IMR-90 (cell line): ENCODE data around the gene THSD8. TPM values are rescaled to one million over a fixed set of nuclear protein-coding genes. Genes with fewer than 3 reads are reported as not detected.

Experiments
- ATAC-seq: fragments of 200-7000 bp; cut with Tn5 transposase; 2 replicates; pipeline ENCODE4 v1.9.1; 2020; ENCODE audit warnings: low read depth, mild to moderate bottlenecking, moderate library complexity
- BruUV-seq: library from RNA; stranded (reverse); fragments of 400-500 nt; replicated peaks from 2 replicates; lab custom pipeline; 2021; lab: Mats Ljungman, UMichigan
- CTCF ChIA-PET: fragments of 300-600 bp; formaldehyde crosslinking; extraction: SDS; loops from one replicate; lab custom pipeline; 2021; ENCODE audit warnings: antibody characterized with exemption; lab: Yijun Ruan, JAX
- POLR2A ChIA-PET: fragments of 300-600 bp; sonication (Branson Sonifier 250); formaldehyde crosslinking; loops from one replicate; lab custom pipeline; 2022; ENCODE audit warnings: antibody characterized with exemption; ENCODE audit not compliant: unreplicated experiment; lab: Charles Lee
- DNase-seq: peaks from one replicate; pipeline ENCODE4 v3.0.0; 2013
- H2AFZ ChIP-seq: replicated peaks from 2 replicates; pipeline ENCODE3; 2013; ENCODE audit warnings: low read length, mild to moderate bottlenecking; ENCODE audit not compliant: poor library complexity
- H2AK5ac ChIP-seq: 2 replicates; pipeline ENCODE4 v1.6.1; 2013; ENCODE audit warnings: low read depth, low read length, inconsistent platforms
- H2AK9ac ChIP-seq: replicated peaks from 2 replicates; pipeline ENCODE3; 2013; ENCODE audit warnings: mild to moderate bottlenecking, low read depth, low read length, moderate library complexity; ENCODE audit not compliant: poor library complexity
- H2BK120ac ChIP-seq: 2 replicates; pipeline ENCODE4 v1.6.1; 2013; ENCODE audit warnings: low read depth, low read length, inconsistent platforms
- H2BK15ac ChIP-seq: 3 replicates; pipeline ENCODE4 v1.6.1; 2013; ENCODE audit warnings: low read depth, low read length, inconsistent platforms
- H2BK20ac ChIP-seq: 2 replicates; pipeline ENCODE4 v1.6.1; 2013; ENCODE audit warnings: low read depth, mild to moderate bottlenecking, inconsistent platforms, low read length, moderate library complexity
- H2BK5ac ChIP-seq: 2 replicates; pipeline ENCODE4 v1.6.1; 2013; ENCODE audit warnings: mild to moderate bottlenecking, low read depth, low read length, inconsistent platforms; ENCODE audit not compliant: poor library complexity, severe bottlenecking
- H3K14ac ChIP-seq: replicated peaks from 2 replicates; pipeline ENCODE4 v1.6.1; 2013; ENCODE audit warnings: low read depth, low read length, inconsistent platforms
- H3K18ac ChIP-seq: 2 replicates; pipeline ENCODE4 v1.6.1; 2013; ENCODE audit warnings: low read depth, low read length, control low read depth
- H3K23ac ChIP-seq: 2 replicates; pipeline ENCODE4 v1.6.1; 2013; ENCODE audit warnings: low read depth, low read length, inconsistent platforms
- H3K27ac ChIP-seq: 2 replicates; pipeline ENCODE4 v1.5.1; 2013; ENCODE audit warnings: mild to moderate bottlenecking, control low read depth, low read length; ENCODE audit not compliant: insufficient read depth
- H3K27me3 ChIP-seq: 2 replicates; pipeline ENCODE4 v1.6.1; 2013; ENCODE audit warnings: low read length; ENCODE audit not compliant: control insufficient read depth, insufficient read depth
- H3K36me3 ChIP-seq: 2 replicates; pipeline ENCODE4 v1.6.1; 2013; ENCODE audit warnings: low read length, mixed read lengths; ENCODE audit not compliant: control insufficient read depth, insufficient read depth
- H3K4ac ChIP-seq: 2 replicates; pipeline ENCODE4 v1.6.1; 2013; ENCODE audit warnings: low read depth, low read length, inconsistent platforms
- H3K4me1 ChIP-seq: 2 replicates; pipeline ENCODE4 v1.6.1; 2013; ENCODE audit warnings: low read length, mixed read lengths; ENCODE audit not compliant: control insufficient read depth, insufficient read depth
- H3K4me2 ChIP-seq: 2 replicates; pipeline ENCODE4 v1.6.1; 2013; ENCODE audit warnings: low read depth, mild to moderate bottlenecking, control low read depth, low read length, moderate library complexity
- H3K4me3 ChIP-seq: 2 replicates; pipeline ENCODE4 v1.5.1; 2013; ENCODE audit warnings: low read depth, mild to moderate bottlenecking, control low read depth, low read length, moderate library complexity; ENCODE audit not compliant: insufficient read depth
- H3K56ac ChIP-seq: 2 replicates; pipeline ENCODE4 v1.6.1; 2013; ENCODE audit warnings: low read length, inconsistent platforms; ENCODE audit not compliant: insufficient read depth; ENCODE audit errors: extremely low read depth
- H3K79me1 ChIP-seq, 2 experiments: 2 replicates each; pipeline ENCODE4 v1.6.1; 2013; ENCODE audit warnings: low read length in 2 of 2, inconsistent platforms in 1 of 2, low read depth in 1 of 2
- H3K9ac ChIP-seq: 2 replicates; pipeline ENCODE4 v1.6.1; 2013; ENCODE audit warnings: low read depth, low read length, control low read depth
- H3K9me1 ChIP-seq: 2 replicates; pipeline ENCODE4 v1.6.1; 2013; ENCODE audit warnings: low read length, inconsistent platforms; ENCODE audit not compliant: insufficient read depth
- H3K9me3 ChIP-seq: 2 replicates; pipeline ENCODE4 v1.6.1; 2013; ENCODE audit warnings: low read length; ENCODE audit not compliant: control insufficient read depth, insufficient read depth
- H4K20me1 ChIP-seq: 2 replicates; pipeline ENCODE4 v1.6.1; 2013; ENCODE audit warnings: low read length, inconsistent platforms; ENCODE audit not compliant: insufficient read depth
- H4K5ac ChIP-seq: 2 replicates; pipeline ENCODE4 v1.6.1; 2013; ENCODE audit warnings: mild to moderate bottlenecking, low read depth, low read length, control low read depth
- H4K8ac ChIP-seq, 2 experiments: 2 replicates each; pipeline ENCODE4 v1.6.1; 2013; ENCODE audit warnings: low read depth in 2 of 2, low read length in 2 of 2, control low read depth in 1 of 2, inconsistent platforms in 1 of 2
- H4K91ac ChIP-seq: 2 replicates; pipeline ENCODE4 v1.6.1; 2013; ENCODE audit warnings: low read depth, low read length, inconsistent platforms; ENCODE audit not compliant: insufficient read depth
- CTCF ChIP-seq: conservative IDR thresholded peaks from 2 replicates; pipeline ENCODE4 v1.5.1; 2012; ENCODE audit warnings: mild to moderate bottlenecking, low read depth, low read length, improper control_type of control experiment
- FOS ChIP-seq: fragments of 150-350 bp; IDR thresholded peaks from 2 replicates; pipeline ENCODE4 v1.6.1; 2016; ENCODE audit warnings: low read depth, low read length
- NFE2L2 ChIP-seq: fragments of 150-350 bp; IDR thresholded peaks from 2 replicates; pipeline ENCODE4 v1.6.1; 2016; ENCODE audit warnings: low read depth, mild to moderate bottlenecking, low read length
- RAD21 ChIP-seq: IDR thresholded peaks from 2 replicates; pipeline ENCODE4 v1.6.1; 2012; ENCODE audit warnings: low read length, improper control_type of control experiment
- RFX5 ChIP-seq: IDR thresholded peaks from 2 replicates; pipeline ENCODE4 v1.8.0; 2012; ENCODE audit warnings: low read depth, mild to moderate bottlenecking, low read length, moderate library complexity
- SMC3 ChIP-seq: fragments of 150-350 bp; IDR thresholded peaks from 2 replicates; pipeline ENCODE4 v1.6.1; 2016; ENCODE audit warnings: low read depth, mild to moderate bottlenecking, antibody characterized with exemption, low read length, moderate library complexity
- USF2 ChIP-seq: fragments of 150-350 bp; IDR thresholded peaks from 2 replicates; pipeline ENCODE4 v1.6.1; 2017; ENCODE audit warnings: mild to moderate bottlenecking, antibody characterized with exemption, low read length, low read depth
- WGBS, 2 experiments: methylation state at CpG; one replicate each; pipeline versions ENCODE4 v1.1.5 to v1.1.7; 2013; ENCODE audit warnings: missing lambda C conversion rate in 2 of 2; ENCODE audit not compliant: insufficient read length in 1 of 2; ENCODE audit errors: extremely low coverage in 2 of 2; 5-methylcytosine and 5-hydroxymethylcytosine counted together
- dilution Hi-C: fragments of 300-500 bp; cut with HindIII; formaldehyde crosslinking; loops from one replicate; pipeline ENCODE4 v1.14.3; 2018; ENCODE audit warnings: low sequenced_read_pairs; ENCODE audit not compliant: unreplicated experiment
- in situ Hi-C: fragments of 300-500 bp; cut with MboI; formaldehyde crosslinking; loops from 3 replicates; pipeline ENCODE4 v1.14.3; 2019; ENCODE audit warnings: low sequenced_read_pairs, inconsistent platforms, mixed read lengths
- intact Hi-C: fragments of 100-400 bp; cut with micrococcal nuclease; formaldehyde crosslinking; loops from 2 replicates; pipeline ENCODE4 v1.10.0; 2022
- polyA plus RNA-seq, 3 experiments: library from polyadenylated mRNA; depleted of rRNA; stranded (reverse); fragments of >200 nt; gene quantifications; 2 replicates each; pipeline ENCODE4 v1.2.3, GENCODE V29; 2012; ENCODE audit warnings: low replicate concordance in 1 of 3
- total RNA-seq: library from RNA; depleted of rRNA; stranded (reverse); fragments of >200 nt; gene quantifications from 2 replicates; pipeline ENCODE4 v1.2.3, GENCODE V29; 2012

THSD8 gene
- total and polyA plus RNA-seq, 2 of the 4 experiments (the other 2 are of a cell fraction), result 0.68 TPM; not detected in 1

- POLR2A ChIA-PET, result interaction anchor here (0.6 kb wide), 1 partner anchor 16 kb away, joined by 3 read pairs; no protein-coding TSS in a partner anchor
- no TSS peak for BruUV-seq
Measured at GRCh38 chr19:12757544-12758274, 44.2 kb upstream of the THSD8 start.

More at GRCh38 chr19:12757544-12758274, 44.2 kb upstream of the THSD8 start:
- 9% methylated on average over 30 of the region's 60 CpGs; no CpG with 5 or more reads in 1 of the 2 experiments for WGBS, 2 experiments
- Histone ChIP-seq H3K4me1 (no peaks in the 10 kb centered on the region), H4K20me1 (no peaks in the 10 kb centered on the region), H3K4me3 (peak overlapping the region; percentile 33), H3K36me3 (no peaks in the 10 kb centered on the region), H3K27ac (no peak overlapping the region), H2AFZ (peak overlapping the region; percentile 98), H3K9ac (peak overlapping the region; percentile 14; the same call in 1 of the 2 replicates), H3K18ac (no peak overlapping the region), H3K27me3 (peaks cover 5% of the 10 kb centered on the region), H4K91ac (no peak overlapping the region; the same call in 1 of the 2 replicates), H3K4me2 (peak overlapping the region; percentile 65), H2AK9ac (peak overlapping the region; percentile 73), H2BK15ac (no peak overlapping the region), H2AK5ac (no peak overlapping the region), H2BK20ac (0 out of 2 replicates have a peak overlapping the region, but pooled peaks have one; percentile 32), H4K5ac (0 out of 2 replicates have a peak overlapping the region, but pooled peaks have one; percentile 54), H2BK5ac (no peak overlapping the region), H3K9me1 (no peaks in the 10 kb centered on the region), H3K56ac (no peak overlapping the region), H4K8ac (peak overlapping the region in 1 of 2 experiments; percentile 90; a peak in 3 of 4 replicates), H3K79me1 (no peaks in the 10 kb centered on the region), H3K23ac (peak overlapping the region; percentile 39; the same call in 1 of the 2 replicates), H3K4ac (peak overlapping the region; percentile 38), H2BK120ac (no peak overlapping the region), H3K14ac (peak overlapping the region; percentile 43; the same call in 1 of the 2 replicates), H3K9me3 (no peaks in the 10 kb centered on the region)
- peak; percentile 96 for ATAC-seq
- in situ Hi-C loops (no loop called here), intact Hi-C loops (no loop called here), dilution Hi-C loops (no loop called here)
- no peak for TF ChIP-seq USF2
- TF ChIP-seq RFX5, result no peak
- peak; percentile 67 for TF ChIP-seq RAD21
- no peak for TF ChIP-seq NFE2L2
- peak; percentile 91 for TF ChIP-seq CTCF
- no peak for TF ChIP-seq FOS
- peak; percentile 74 for TF ChIP-seq SMC3
- DNase-seq, result peak; percentile 61
- CTCF ChIA-PET, result interaction anchor here (0.6 to 2.1 kb wide), 15 partner anchors 9 to 1569 kb away, joined by 3 to 11 read pairs (median 4); partner anchors contain the start of genes GET3 and HOOK2
